Melanocyte of skin (primary cell): ENCODE data around the gene ATP10B. TPM values are rescaled to one million over a fixed set of nuclear protein-coding genes. Genes with fewer than 3 reads are reported as not detected.

ENCODE experiments used
- total RNA-seq, 2 donors: library from RNA; depleted of rRNA; stranded (reverse); fragments of >200 nt; gene quantifications; 2 replicates each; pipeline ENCODE4 v1.2.3, GENCODE V29; 2012

ATP10B gene, protein sequence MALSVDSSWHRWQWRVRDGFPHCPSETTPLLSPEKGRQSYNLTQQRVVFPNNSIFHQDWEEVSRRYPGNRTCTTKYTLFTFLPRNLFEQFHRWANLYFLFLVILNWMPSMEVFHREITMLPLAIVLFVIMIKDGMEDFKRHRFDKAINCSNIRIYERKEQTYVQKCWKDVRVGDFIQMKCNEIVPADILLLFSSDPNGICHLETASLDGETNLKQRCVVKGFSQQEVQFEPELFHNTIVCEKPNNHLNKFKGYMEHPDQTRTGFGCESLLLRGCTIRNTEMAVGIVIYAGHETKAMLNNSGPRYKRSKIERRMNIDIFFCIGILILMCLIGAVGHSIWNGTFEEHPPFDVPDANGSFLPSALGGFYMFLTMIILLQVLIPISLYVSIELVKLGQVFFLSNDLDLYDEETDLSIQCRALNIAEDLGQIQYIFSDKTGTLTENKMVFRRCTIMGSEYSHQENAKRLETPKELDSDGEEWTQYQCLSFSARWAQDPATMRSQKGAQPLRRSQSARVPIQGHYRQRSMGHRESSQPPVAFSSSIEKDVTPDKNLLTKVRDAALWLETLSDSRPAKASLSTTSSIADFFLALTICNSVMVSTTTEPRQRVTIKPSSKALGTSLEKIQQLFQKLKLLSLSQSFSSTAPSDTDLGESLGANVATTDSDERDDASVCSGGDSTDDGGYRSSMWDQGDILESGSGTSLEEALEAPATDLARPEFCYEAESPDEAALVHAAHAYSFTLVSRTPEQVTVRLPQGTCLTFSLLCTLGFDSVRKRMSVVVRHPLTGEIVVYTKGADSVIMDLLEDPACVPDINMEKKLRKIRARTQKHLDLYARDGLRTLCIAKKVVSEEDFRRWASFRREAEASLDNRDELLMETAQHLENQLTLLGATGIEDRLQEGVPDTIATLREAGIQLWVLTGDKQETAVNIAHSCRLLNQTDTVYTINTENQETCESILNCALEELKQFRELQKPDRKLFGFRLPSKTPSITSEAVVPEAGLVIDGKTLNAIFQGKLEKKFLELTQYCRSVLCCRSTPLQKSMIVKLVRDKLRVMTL (N-terminal part only)
- 10 to 100 TPM; 24.0 to 28.9 TPM for total RNA-seq

DNA sequence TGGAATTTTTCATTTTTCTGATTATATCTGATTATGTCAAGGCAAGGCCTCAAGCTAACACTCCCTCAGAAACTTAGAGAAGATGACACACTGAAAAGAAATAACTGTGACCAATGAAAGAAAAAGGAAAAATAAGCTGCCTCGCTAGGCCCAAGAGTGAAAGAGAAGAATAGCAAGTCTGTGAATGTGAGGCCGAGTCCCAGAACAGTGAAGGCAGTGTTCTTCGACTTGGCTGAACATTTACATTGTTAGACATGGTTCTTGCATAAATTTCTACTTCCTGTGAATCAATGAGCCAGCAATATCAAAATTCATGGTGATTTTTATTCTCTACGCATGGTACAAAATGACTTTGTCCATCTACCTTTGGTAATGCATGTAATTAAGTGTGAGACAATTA is at the start of gene ATP10B:
Gene ATP10B, minus strand, starts transcription at position 163 of the 400 bp plus-strand sequence. CDS start 164,137 bp downstream, outside the sequence.

